Fibroblast of mammary gland (primary cell): ENCODE measurements around the gene GBP5.

Experiments
- DNase-seq: peaks from one replicate; pipeline ENCODE4 v3.0.0-alpha.2; 2010; ENCODE audit warnings: low read depth
- H3K4me3 ChIP-seq: 2 replicates; pipeline ENCODE4 v1.5.1; 2011; ENCODE audit warnings: low read depth, mild to moderate bottlenecking, low read length, moderate library complexity; ENCODE audit not compliant: control insufficient read depth
- TF ChIP-seq, protein P1 (sequence below): conservative IDR thresholded peaks from 2 replicates; pipeline ENCODE4 v1.5.1; 2011; ENCODE audit warnings: low read depth, low read length, inconsistent platforms; ENCODE audit not compliant: control insufficient read depth, insufficient read depth

The GBP5 gene

DNA sequence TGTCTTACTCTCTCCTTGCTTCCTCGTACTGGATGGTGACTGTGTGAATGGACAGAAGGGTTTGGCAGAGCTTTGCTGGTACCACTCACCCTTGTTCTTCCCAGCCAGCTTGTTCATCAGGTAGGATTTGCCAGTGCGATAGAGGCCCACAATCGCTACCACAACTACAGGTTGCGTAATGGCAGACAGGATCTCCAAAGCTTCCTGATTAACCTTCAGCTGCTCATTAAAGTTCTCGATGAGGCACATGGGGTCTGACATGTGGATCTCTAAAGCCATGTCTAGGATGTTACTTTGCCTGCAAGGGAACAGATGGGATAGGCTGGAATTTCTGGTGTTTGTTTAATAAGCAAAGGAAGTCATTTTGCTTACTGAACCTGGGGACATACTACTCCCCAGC, 3.4 kb downstream of the GBP5 start:
- TF ChIP-seq, protein P1, sequence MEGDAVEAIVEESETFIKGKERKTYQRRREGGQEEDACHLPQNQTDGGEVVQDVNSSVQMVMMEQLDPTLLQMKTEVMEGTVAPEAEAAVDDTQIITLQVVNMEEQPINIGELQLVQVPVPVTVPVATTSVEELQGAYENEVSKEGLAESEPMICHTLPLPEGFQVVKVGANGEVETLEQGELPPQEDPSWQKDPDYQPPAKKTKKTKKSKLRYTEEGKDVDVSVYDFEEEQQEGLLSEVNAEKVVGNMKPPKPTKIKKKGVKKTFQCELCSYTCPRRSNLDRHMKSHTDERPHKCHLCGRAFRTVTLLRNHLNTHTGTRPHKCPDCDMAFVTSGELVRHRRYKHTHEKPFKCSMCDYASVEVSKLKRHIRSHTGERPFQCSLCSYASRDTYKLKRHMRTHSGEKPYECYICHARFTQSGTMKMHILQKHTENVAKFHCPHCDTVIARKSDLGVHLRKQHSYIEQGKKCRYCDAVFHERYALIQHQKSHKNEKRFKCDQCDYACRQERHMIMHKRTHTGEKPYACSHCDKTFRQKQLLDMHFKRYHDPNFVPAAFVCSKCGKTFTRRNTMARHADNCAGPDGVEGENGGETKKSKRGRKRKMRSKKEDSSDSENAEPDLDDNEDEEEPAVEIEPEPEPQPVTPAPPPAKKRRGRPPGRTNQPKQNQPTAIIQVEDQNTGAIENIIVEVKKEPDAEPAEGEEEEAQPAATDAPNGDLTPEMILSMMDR = no peak
- no peak overlapping the region for H3K4me3 ChIP-seq
- no peak for DNase-seq

DNA sequence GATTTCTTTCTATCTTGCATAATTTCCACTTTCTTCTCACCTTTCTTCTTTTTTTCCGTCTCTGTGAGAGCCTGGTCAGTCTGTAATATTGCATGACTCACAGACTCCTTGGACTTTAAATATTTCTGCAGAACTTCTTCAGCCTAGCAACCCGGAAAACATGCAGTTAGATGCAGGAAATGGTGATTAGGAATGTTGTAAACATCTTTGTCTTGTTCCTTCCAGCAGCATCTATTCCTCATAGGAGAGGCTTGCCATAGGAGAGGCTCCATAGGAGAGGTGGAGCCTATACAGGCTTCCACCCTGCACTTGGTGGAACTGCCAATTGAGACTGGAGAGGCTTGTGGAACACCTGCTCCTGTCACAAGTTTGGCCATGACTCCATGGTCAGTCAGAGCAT, 10.0 kb downstream of the GBP5 start:
- no peak overlapping the region for H3K4me3 ChIP-seq
- peak; percentile 58 for DNase-seq
- TF ChIP-seq, protein P1 = no peak

DNA sequence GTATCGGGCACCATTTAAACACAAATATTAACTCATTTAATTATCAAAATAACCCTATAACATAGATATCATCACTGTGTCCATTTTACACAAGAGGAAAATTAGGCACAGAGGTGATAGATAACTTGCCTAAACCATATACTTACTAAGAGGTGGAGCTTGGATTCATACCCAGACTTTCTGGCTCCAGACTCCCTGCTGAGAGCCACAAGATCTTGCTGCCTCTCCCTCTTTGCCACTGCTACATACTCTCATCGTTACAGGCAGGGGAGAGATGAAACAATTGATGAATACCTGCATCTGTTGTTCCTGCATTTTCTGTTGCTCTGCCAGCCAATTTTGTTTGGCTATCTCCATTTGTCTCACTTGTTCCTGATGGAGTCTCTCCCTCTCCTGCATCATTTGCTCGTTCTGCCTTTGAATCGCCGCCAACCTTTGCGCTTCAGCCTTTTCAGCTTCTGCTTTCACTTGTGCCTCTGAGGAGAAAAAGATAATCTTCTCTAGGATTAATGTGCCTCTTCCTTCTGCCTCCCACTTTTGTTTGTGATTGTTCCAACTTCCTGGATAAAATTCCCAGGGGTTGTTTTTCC, 10.6 kb downstream of the GBP5 start:
- TF ChIP-seq, protein P1 = no peak
- no peak overlapping the region for H3K4me3 ChIP-seq
- DNase-seq = no peak

DNA sequence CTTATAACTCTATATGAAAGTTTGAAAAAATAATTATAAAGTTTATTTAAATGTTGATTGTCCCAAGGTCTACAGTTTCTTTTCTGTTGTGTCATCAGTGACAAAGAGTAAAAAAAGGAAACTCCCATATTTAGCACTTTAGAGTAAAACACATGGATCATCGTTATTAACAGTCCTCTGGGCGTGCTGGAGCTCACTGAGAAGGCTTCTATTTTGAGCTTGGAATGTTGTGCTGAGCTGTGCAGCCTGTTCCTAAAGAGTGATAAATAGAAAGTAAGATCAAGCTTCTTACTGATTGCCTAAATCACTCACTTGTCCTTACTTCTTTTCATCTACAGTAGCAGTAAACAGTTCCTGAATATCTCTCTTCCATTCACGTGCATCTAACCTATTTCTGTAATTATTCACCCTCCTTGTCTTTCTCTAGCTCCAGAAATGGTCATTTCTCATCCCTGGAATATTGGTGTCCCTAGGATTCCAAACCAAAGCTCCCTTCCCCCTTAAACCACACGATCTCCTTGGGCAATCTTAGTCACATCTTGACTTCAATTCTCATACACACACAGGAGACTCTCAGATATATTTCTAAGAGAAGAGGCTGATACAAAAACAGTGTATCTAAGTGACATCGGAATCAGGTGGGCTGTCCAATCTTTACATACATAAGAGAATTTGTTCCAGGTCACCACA, 11.9 kb downstream of the GBP5 start:
- TF ChIP-seq, protein P1 = no peak
- DNase-seq = no peak
- no peak overlapping the region for H3K4me3 ChIP-seq

DNA sequence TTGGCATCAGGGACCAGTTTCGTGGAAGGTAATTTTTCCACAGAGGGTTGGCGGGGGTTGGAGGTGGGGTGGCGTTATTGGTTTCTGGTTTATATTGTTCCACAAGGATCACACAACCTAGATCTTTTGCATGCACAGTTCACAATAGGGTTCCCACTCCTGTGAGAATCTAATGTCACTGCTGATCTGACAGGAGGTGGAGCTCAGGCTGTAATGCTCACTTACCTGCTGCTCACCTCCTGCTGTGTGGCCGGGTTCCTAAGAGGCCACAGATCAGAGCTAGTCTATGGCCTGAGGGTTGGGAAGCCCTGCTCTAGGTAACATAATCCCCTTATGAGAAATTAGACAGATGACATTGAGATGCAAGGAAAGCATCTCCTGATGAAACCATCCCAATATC, 12.6 kb downstream of the GBP5 start:
- TF ChIP-seq, protein P1 = no peak
- no peak overlapping the region for H3K4me3 ChIP-seq
- no peak for DNase-seq

DNA sequence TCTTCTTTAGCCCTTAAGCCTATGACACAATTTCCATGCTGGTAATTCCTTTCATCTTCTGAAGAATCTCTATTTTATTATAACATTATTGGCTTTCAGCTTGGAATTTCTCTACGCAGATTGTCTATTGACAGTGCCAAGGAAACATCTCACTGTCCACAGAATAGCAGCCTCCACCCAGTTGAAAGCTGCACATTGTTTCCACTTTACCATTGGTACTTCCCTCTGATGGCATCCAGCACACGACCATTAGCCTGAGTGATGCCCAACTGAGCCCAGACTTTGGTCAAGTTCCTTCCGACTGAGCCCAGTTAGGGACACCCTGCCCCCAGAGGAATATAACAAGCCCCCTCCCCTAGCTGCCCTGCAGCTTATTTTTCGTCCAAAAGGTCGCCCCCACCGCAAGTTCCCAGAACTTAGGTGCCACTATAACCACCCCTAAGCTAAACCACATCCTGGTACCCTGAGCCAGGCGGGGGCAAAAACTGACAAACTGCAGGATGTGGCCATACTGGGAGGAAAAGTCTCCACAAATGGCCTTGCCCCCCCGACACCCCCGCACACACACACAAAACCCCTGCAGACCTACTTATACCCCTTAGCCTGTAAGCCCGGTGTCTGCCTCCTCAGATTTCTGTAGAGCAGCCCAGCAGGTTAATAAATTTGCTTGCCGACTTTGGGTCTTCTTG, 13.2 kb downstream of the GBP5 start:
- no peak for DNase-seq
- TF ChIP-seq, protein P1 = no peak
- no peak overlapping the region for H3K4me3 ChIP-seq
